GM18870 (cell line): ENCODE results near the gene LYRM9.
"Not testable (repeated sequence)": the region's sequence is repeated elsewhere in the genome, so short reads cannot be mapped to it uniquely, and the experiment has no call there.

Experiments used
- ATAC-seq: cut with Tn5 transposase; IDR thresholded peaks from one replicate; pipeline ENCODE4 v1.9.1; 2021; ENCODE audit warnings: moderate library complexity; ENCODE audit not compliant: unreplicated experiment

LYRM9 gene

DNA sequence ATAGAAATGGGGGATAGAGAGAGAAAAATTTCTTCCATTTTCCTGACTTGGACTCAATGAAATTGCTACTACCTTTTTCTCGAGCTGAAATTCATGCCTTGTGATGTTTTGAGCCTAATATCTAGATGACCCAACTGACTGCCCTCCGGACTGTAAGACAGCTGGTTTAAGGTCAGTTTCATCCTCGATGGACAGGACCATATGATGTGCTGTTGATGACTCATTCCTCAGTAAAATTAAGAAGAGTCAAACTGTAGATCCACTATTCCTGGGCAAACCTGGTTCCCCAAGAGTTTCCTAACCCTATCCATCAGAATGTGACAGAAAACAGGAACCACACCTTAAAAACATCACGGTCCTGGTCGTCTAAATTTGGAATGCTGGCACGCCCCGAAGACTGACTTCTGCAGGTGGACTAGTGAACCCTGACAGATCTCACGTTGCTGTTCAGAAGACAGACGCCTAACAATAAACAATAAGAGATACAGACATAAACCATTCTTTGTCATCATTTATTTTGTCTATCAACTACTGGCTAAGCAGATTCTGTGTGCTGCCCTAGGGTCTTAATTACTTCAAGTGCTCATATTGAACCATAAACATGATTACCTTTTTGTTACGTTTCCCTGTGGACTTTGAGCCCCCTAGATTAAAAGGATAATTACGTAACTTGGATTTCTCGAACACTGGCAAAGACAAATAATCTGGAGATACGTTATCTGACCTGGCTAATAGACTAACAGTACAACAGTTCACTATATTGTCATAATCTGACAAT is 47.7 kb downstream of the LYRM9 start:
- no peak for ATAC-seq

DNA sequence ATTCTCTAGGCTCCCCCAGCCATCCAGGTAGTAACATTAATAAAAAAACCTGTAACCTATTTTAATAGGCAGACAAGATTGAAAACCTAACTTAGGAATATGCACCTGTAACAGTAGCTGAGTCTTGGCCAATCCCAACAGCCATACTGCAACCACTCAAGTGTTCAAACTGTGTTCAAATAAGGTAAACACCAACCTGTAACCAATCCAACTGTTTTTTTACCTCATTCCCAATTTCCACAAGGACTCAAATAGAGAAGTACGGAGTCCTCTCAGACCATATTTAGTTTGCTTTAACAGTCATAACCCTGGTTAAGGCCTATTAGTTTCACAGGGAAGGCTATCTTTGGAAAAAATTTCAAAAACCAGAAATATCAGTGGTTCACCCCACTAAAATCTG is 52.5 kb downstream of the LYRM9 start:
- no peak for ATAC-seq

DNA sequence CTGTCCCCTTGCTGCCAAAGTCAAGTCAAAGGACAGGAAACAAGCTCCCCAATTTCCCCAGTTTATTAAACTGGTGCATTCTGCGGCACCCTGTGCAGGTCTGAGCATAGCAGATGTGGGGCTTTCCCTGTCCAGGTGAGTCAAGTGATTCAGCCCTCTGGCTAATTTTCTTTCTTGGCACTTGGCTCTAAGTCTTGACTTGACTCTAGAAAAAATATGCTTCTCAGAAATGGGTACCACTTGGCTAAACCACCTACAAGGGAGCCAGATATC is 52.8 kb downstream of the LYRM9 start:
- ATAC-seq = not testable (repeated sequence)

GRCh38 chr17:27839571-27840405 is 53.4 kb downstream of the LYRM9 start:
- ATAC-seq = not testable (repeated sequence)

- not testable (repeated sequence) for ATAC-seq
These were observed 54.6 kb downstream of the LYRM9 start for GRCh38 chr17:27838607-27839006.

- ATAC-seq = not testable (repeated sequence)
These were observed 55.4 kb downstream of the LYRM9 start for GRCh38 chr17:27837769-27838168.

GRCh38 chr17:27836651-27837050 is 56.5 kb downstream of the LYRM9 start:
- ATAC-seq = no peak

DNA sequence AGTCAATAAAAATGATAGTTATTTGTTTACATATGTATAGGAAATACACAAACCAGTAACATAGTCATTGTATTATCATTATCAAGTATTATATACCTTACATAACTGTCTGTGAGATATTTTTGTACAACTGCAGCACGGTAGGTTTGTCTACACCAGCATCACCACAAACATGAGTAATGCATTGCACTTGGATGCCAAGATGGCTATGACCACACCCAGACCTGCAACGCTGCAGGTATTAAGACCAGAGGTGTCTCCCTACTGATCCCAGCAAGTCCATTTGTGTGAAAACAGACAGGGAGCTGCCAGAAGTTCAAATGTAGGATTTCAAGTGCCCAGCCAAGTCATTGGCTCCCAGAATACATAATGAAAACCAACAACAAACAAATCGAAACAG is 58.6 kb downstream of the LYRM9 start:
- no peak for ATAC-seq

DNA sequence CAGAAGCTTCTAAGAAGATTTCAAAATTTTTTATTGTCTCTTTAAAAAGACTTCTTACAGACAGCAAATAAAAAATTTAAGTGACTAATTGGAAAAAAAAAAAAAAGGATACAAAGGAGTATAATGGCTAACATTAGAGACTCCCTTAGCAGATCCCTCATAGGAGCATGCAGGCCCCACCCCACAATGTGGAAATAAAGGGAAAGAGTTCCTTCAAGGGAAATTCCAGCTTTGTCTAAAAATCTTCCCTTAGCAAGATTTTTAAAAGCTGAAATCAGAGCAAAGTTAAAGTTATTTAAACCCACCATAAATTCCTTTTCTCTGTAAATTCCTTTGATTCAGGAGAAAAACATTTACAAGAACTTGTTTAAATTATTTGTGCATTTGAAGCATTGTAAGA is 60.3 kb downstream of the LYRM9 start:
- no peak for ATAC-seq

- ATAC-seq = not testable (repeated sequence)
These were observed 63.3 kb downstream of the LYRM9 start for GRCh38 chr17:27829888-27830287.

GRCh38 chr17:27829143-27829711 is 63.9 kb downstream of the LYRM9 start:
- not testable (repeated sequence) for ATAC-seq
